Activated CD4-positive, alpha-beta T cell treated with anti-CD3 and anti-CD28 coated beads for 36 hours (primary cell): Measurements from ENCODE around the gene HOXC10. TPM values are rescaled to one million over a fixed set of nuclear protein-coding genes. Genes with fewer than 3 reads are reported as not detected.

Experiments
- ATAC-seq: fragments of 200-7000 bp; cut with Tn5 transposase; one replicate; pipeline ENCODE4 v1.10.0; 2021; ENCODE audit warnings: mild to moderate bottlenecking, moderate library complexity
- CTCF ChIA-PET: fragments of 350-600 bp; sonication (Branson Sonifier 250); formaldehyde crosslinking; loops from one replicate; lab custom pipeline; 2021; ENCODE audit warnings: antibody characterized with exemption; lab: Charles Lee
- POLR2A ChIA-PET: fragments of 350-600 bp; sonication (Branson Sonifier 250); formaldehyde crosslinking; loops from one replicate; lab custom pipeline; 2021; ENCODE audit warnings: antibody characterized with exemption, inconsistent platforms; lab: Charles Lee
- DNase-seq: peaks from one replicate; pipeline ENCODE4 v3.0.0-alpha.2; 2020
- H3K27ac Mint-ChIP-seq: one replicate; pipeline ENCODE4 v1.8.0; 2021; ENCODE audit warnings: mixed read lengths
- H3K27me3 Mint-ChIP-seq: one replicate; pipeline ENCODE4 v1.8.0; 2021; ENCODE audit warnings: mixed read lengths
- H3K36me3 Mint-ChIP-seq: one replicate; pipeline ENCODE4 v1.8.0; 2021; ENCODE audit warnings: low read depth, mixed read lengths
- H3K4me1 Mint-ChIP-seq: one replicate; pipeline ENCODE4 v1.8.0; 2021; ENCODE audit warnings: mixed read lengths
- H3K4me3 Mint-ChIP-seq: one replicate; pipeline ENCODE4 v1.8.0; 2021; ENCODE audit warnings: mild to moderate bottlenecking, moderate library complexity, mixed read lengths
- H3K9me3 Mint-ChIP-seq: one replicate; pipeline ENCODE4 v1.8.0; 2021; ENCODE audit warnings: low read depth, mixed read lengths
- intact Hi-C, 2 experiments: fragments of 100-400 bp; cut with DNase I in 1 of 2; cut with micrococcal nuclease in 1 of 2; formaldehyde crosslinking; loops; one replicate each; pipeline versions ENCODE4 v1.14.2 to v1.15.1; 2022 to 2024; cut with DNase I, micrococcal nuclease
- total RNA-seq, 2 experiments: library from RNA; stranded (reverse); gene quantifications; one replicate each; pipeline ENCODE4 v1.2.3, GENCODE V29; 2021

The HOXC10 gene
- total RNA-seq, 2 experiments from 2014 or later, result not detected

DNA sequence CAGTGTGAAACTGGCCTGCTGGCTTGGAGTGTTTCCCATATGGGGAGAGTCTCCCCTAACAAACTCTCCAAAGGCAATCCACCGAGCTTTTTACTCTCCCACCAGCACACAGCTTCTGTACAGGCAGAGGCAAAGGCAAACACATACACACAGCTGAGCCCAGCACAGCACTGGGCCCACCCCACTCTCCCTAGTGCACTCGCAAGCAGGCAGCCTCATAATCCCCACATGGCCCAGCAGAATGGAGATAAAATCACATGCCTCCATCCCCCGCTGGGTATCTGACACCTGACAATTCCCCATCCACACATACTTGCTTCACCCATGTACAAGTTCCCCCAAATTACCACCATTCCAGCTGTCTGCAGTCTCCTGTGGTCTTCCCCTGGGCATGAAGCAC lies 26.8 kb upstream of the HOXC10 start:
- ChIA-PET CTCF (interaction anchor here (1.1 to 1.4 kb wide), 3 partner anchors 22 to 201 kb away, joined by 3 read pairs; partner anchors contain the start of gene HOXC9), POLR2A (no interaction called here)
- Mint-ChIP-seq H3K4me1 (peaks cover 13% of the 10 kb centered on the region), H3K9me3 (no peaks in the 10 kb centered on the region), H3K4me3 (no peak overlapping the region), H3K27me3 (peaks cover 76% of the 10 kb centered on the region), H3K36me3 (no peaks in the 10 kb centered on the region), H3K27ac (no peak overlapping the region)
- no peak for DNase-seq
- intact Hi-C loops, result loop anchor here in 1 of 2 experiments (5.0 kb wide), 1 partner anchor 94 kb away; the partner anchor contains the start of gene HOXC4
- ATAC-seq, result no peak

DNA sequence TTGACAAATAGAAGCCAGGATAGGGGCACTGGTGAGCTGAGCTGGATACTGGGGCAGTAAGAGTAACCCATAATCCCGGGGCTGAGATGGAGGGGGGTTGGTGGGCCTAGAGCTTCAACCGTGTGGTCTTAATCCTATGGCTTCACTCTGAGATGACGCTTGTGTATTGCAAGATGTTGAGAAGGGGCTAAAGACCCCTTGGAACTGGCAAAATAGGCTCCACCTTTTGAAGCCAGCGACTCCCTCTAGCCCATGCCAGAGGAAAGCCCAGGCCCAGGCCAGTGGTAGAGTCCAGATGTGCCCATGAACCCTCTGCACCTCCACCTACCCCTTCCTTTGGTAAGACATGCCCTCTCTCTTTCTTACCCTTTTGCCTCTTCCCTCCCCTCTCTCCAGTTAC lies 25.6 kb upstream of the HOXC10 start:
- ChIA-PET POLR2A (no interaction called here), CTCF (interaction anchor here (0.5 to 1.7 kb wide), 8 partner anchors 11 to 247 kb away, joined by 3 to 9 read pairs (median 4); partner anchors contain the start of gene HOXC5)
- Mint-ChIP-seq H3K36me3 (no peaks in the 10 kb centered on the region), H3K27ac (no peak overlapping the region), H3K27me3 (peaks cover 75% of the 10 kb centered on the region), H3K4me3 (no peak overlapping the region), H3K9me3 (no peaks in the 10 kb centered on the region), H3K4me1 (peaks cover 17% of the 10 kb centered on the region)
- intact Hi-C loops, result loop anchor here in 1 of 2 experiments (5.0 kb wide), 1 partner anchor 93 kb away; the partner anchor contains the start of gene HOXC4
- DNase-seq, result no peak
- no peak for ATAC-seq

DNA sequence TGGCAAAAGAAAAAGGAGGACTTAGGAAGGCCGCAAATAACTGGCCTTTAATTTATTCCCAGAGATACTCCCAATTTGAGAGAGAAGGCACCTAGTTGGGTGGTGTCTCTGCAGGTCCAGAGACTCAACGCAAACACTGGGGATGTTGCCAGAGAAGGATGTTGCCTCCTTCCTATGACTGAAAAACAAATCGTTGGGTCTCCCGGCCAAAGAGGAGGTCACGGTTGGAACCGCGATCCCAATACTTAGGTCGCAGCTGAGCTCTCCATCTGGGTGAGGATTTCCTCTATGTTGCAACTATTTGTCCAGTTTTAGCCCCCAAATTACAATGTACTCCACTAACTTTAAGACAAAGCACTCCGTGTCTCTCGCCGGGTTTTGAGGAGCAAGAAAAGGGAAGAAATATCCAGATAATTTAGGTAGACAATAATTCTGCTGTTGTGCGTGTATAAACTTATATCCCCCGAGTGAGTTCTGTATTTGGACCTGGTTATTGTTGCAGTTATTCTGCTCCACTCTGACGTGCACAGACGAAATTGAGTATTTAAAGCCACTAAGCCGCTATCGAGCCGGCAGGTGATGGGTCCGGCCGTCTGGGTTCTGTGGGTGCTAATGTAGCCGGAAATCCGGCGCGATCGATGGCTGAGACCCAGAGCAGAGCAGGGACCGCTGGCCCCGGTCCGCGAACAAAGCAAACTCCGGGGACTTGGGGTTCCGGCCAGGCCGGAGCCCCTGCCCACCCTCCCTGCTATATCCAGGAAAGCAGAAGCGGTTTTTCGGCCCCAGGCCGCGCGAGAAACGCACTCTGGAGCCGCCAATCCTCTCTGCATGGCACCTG lies 24.5 kb upstream of the HOXC10 start:
- DNase-seq (no peak), ATAC-seq (no peak)
- no peak overlapping the region for H3K27ac Mint-ChIP-seq
- H3K4me1 Mint-ChIP-seq, result peaks cover 23% of the 10 kb centered on the region
- intact Hi-C loops, result loop anchor here in 1 of 2 experiments (5.0 kb wide), 1 partner anchor 33 kb away; no protein-coding TSS in a partner anchor
- no peaks in the 10 kb centered on the region for H3K36me3 Mint-ChIP-seq
- ChIA-PET POLR2A (no interaction called here), CTCF (interaction anchor here (0.7 to 1.7 kb wide), 3 partner anchors 25 to 72 kb away, joined by 4 to 9 read pairs (median 4); partner anchors contain the start of genes HOXC10 and HOXC5)
- no peak overlapping the region for H3K4me3 Mint-ChIP-seq
- peaks cover 77% of the 10 kb centered on the region for H3K27me3 Mint-ChIP-seq
- H3K9me3 Mint-ChIP-seq, result no peaks in the 10 kb centered on the region

DNA sequence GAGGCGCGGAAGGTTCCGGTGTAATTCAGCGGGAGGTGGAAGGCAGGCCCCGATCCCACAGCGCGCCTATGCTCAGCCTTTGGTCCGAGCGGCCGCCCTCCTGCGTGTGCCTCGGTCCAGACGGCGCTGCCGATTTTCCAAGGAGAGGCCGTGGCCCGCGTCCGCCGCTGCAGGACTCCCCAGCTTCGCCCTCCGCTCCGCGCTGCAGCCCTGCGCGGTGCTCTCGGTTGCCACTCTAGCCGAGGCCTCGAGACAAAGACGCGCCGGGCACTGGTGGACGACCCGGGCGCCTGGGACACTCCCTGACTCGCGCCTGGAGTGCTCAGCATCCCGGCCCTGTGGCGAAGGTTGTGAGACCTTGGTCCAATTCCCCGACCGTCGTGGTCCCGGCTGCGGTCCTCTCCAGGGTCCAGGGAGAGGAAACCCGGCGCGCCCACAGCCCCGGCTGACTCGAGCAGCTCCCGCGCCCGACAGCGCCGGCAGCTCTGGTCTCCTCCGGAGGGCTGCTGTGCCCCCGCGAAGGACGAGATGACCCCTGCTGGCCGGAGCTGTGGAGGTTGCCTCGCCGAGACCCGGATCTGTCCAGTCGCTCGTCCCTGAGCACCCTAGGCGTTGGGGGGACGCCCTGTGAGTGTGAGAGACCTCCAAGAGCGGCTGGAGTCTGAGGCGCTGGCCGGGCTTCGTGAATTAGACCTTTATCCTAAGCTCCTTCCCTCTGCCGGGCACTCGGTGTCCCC lies 23.8 kb upstream of the HOXC10 start:
- Mint-ChIP-seq H3K27me3 (peaks cover 80% of the 10 kb centered on the region), H3K36me3 (no peaks in the 10 kb centered on the region), H3K4me1 (peaks cover 25% of the 10 kb centered on the region), H3K9me3 (no peaks in the 10 kb centered on the region), H3K4me3 (no peak overlapping the region), H3K27ac (no peak overlapping the region)
- intact Hi-C loops, result loop anchor here in 1 of 2 experiments (5.0 kb wide), 1 partner anchor 34 kb away; no protein-coding TSS in a partner anchor
- ATAC-seq (no peak), DNase-seq (no peak)
- ChIA-PET POLR2A (no interaction called here), CTCF (interaction anchor here (0.6 to 1.1 kb wide), 3 partner anchors 15 to 253 kb away, joined by 3 to 4 read pairs (median 3); partner anchors contain the start of gene HOXC10)

DNA sequence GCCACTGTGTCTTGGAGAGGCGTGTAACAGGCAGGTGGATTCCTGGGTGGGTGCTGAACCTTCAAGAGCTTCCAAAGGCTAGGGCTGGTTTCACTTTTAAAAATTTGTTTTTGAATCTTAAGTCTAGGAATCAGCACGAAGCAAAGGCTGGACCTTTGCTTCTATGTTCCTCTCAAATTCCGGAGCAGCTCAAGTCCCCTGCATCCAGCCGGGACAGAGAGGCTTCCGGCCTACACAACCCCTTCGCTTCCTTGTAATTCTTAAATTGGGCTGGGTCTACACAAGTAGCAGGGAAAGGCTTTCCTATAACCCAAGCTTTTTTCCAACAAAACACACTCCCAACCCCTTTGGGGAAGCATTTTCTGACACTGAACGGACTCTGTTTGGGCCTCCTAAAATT lies 21.9 kb upstream of the HOXC10 start:
- DNase-seq (no peak), ATAC-seq (no peak)
- Mint-ChIP-seq H3K9me3 (no peaks in the 10 kb centered on the region), H3K36me3 (no peaks in the 10 kb centered on the region), H3K4me1 (peaks cover 29% of the 10 kb centered on the region), H3K27ac (no peak overlapping the region), H3K4me3 (no peak overlapping the region), H3K27me3 (peaks cover 81% of the 10 kb centered on the region)
- ChIA-PET CTCF (interaction anchor here (0.7 to 1.4 kb wide), 4 partner anchors 9 to 246 kb away, joined by 3 to 6 read pairs (median 3); no protein-coding TSS in a partner anchor), POLR2A (no interaction called here)
- intact Hi-C loops, result loop anchor here in 1 of 2 experiments (5.0 kb wide), 1 partner anchor 36 kb away; no protein-coding TSS in a partner anchor

DNA sequence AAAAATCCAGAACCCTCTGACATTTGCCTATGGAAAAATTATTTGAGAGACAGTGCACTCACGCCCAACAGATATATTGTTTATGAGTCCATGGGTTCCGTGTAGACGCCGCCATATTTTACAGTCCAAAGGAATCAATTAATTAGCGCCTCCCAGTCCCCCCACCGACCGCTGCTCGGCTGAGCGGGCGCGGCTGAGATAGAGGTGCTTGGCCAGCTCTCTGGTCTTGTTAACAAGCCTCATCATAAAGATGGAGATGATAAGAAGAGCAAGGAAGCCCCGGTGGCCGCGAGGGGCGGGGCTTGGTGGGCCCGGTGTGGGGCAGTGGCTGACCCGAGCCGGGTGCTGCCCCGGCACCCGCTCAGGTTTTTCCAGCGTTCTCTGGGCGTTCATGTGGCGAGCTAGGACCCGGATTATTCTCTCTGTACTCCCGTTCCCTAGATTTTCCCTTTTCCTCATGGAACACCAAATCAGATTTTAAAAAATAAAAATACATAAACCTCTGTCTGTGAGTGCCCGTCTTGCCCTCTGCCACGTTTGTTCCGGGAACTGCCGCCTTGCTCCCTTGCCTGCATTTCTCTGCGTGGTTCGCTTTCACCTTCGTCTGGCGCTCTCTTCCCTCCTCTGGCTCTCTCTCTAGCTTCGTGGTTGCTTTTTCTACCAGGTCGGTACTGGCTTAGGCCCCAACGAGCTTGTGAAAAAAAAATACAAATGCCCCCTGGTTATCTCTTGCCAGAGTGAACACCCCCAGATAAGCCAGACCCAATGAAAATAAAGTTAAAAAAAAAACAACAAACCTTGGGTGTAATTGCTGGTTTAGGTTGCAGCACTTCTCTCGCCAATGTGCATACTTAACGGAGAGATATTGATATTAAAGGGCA lies 21.3 kb upstream of the HOXC10 start:
- Mint-ChIP-seq H3K27me3 (peaks cover 81% of the 10 kb centered on the region), H3K27ac (no peak overlapping the region), H3K36me3 (no peaks in the 10 kb centered on the region), H3K4me3 (no peak overlapping the region), H3K4me1 (peaks cover 29% of the 10 kb centered on the region), H3K9me3 (no peaks in the 10 kb centered on the region)
- DNase-seq (no peak), ATAC-seq (no peak)
- ChIA-PET CTCF (interaction anchor here (0.7 to 1.4 kb wide), 5 partner anchors 9 to 246 kb away, joined by 3 to 6 read pairs (median 3); no protein-coding TSS in a partner anchor), POLR2A (no interaction called here)
- intact Hi-C loops, result loop anchor here in 1 of 2 experiments (2.0 to 5.0 kb wide), 2 partner anchors 13 to 36 kb away; no protein-coding TSS in a partner anchor

DNA sequence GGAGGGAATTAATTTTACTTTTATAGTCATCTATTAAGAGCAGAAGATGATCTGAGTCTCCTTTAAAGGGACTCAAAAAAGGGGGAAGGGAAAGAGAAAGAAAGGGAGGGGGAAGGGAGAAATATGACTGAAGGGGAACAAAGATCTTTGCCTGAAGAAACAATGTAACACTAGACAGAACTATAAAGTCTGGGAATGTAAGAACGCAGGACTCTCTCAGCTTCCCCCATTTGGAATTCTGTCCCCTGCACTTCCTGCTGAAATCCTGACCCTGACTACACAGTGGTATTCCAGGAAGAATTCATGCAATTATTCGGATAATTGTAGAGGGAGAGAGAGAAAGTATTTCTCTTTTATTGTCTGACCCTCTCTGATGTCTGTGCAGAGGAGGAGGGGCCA lies 20.6 kb upstream of the HOXC10 start:
- H3K9me3 Mint-ChIP-seq, result no peaks in the 10 kb centered on the region
- H3K27me3 Mint-ChIP-seq, result peaks cover 81% of the 10 kb centered on the region
- ATAC-seq (no peak), DNase-seq (no peak)
- H3K4me3 Mint-ChIP-seq, result no peak overlapping the region
- intact Hi-C loops, result loop anchor here in 1 of 2 experiments (2.0 to 5.0 kb wide), 2 partner anchors 14 to 37 kb away; no protein-coding TSS in a partner anchor
- POLR2A ChIA-PET, result no interaction called here
- no peak overlapping the region for H3K27ac Mint-ChIP-seq
- CTCF ChIA-PET, result interaction anchor here (0.7 to 1.1 kb wide), 3 partner anchors 12 to 245 kb away, joined by 3 to 4 read pairs (median 3); no protein-coding TSS in a partner anchor
- no peaks in the 10 kb centered on the region for H3K36me3 Mint-ChIP-seq
- H3K4me1 Mint-ChIP-seq, result peaks cover 29% of the 10 kb centered on the region

DNA sequence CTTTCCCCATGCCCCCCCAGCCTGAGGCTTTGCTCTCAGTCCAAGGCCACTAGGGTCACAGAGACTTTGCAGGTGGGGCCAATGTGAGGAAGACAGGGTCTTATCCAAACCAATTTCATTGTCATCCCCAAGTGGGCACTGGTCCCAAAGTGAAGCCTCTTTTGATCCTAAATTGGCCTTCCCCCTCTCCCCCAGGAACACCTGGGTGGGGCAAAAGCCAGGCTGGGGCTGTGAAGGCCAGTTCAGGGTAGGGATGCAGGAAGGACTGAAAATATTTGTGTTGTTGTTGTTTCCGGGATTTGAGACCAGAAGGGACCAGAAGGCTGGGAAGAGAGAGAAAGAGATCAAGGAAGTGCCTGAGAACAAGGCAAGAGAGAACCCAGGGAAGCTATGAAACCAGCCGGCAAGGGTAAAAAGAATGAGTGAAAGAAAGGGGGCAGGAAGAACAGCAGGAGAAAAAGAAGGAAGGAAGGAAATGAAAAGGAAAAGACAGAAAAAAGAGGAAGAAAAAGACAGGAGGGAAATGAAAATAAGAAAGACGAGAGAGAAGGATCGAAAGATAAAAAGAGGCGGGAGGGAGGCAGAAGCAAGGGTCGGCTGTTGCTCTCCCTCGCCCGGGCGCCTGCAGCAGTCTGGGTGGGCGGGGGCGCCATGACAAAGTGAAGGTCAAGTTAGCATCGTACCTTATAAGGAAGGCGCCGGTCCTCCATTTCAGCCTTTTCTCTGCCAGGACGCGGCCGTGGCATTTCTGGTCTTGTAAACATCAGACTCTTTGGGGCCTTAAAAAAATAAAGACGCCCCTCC lies 19.5 kb upstream of the HOXC10 start:
- Mint-ChIP-seq H3K4me1 (peaks cover 27% of the 10 kb centered on the region), H3K27me3 (peaks cover 81% of the 10 kb centered on the region), H3K9me3 (no peaks in the 10 kb centered on the region), H3K4me3 (no peak overlapping the region), H3K36me3 (no peaks in the 10 kb centered on the region), H3K27ac (no peak overlapping the region)
- DNase-seq (peak; percentile 45), ATAC-seq (no peak)
- POLR2A ChIA-PET, result no interaction called here
- intact Hi-C loops, result loop anchor here in 1 of 2 experiments (2.0 kb wide), 1 partner anchor 15 kb away; no protein-coding TSS in a partner anchor
- CTCF ChIA-PET, result interaction anchor here (0.5 to 2.3 kb wide), 4 partner anchors 26 to 251 kb away, joined by 3 to 4 read pairs (median 3); no protein-coding TSS in a partner anchor

DNA sequence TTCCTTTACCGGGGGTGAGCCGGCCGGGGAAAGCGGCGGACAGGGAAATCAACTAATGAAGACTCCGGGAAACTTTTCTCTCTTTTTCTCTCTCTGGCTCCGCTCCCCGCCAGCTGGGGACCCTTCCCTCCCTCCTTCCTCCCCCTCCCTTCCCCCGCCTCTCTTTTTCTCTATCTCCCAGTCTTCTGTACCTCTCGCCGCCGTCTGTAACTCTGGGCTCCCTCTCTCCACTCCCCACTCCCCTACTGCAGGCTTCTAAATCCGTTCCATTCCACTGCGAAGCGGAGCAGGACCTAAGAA lies 18.9 kb upstream of the HOXC10 start:
- no peaks in the 10 kb centered on the region for H3K36me3 Mint-ChIP-seq
- CTCF ChIA-PET, result interaction anchor here (0.8 to 2.3 kb wide), 3 partner anchors 16 to 26 kb away, joined by 3 to 4 read pairs (median 3); no protein-coding TSS in a partner anchor
- DNase-seq (no peak), ATAC-seq (no peak)
- no peak overlapping the region for H3K27ac Mint-ChIP-seq
- H3K27me3 Mint-ChIP-seq, result peaks cover 85% of the 10 kb centered on the region
- POLR2A ChIA-PET, result interaction anchor here (0.6 kb wide), 1 partner anchor 62 kb away, joined by 3 read pairs; no protein-coding TSS in a partner anchor
- no peak overlapping the region for H3K4me3 Mint-ChIP-seq
- peaks cover 25% of the 10 kb centered on the region for H3K4me1 Mint-ChIP-seq
- H3K9me3 Mint-ChIP-seq, result no peaks in the 10 kb centered on the region
- intact Hi-C loops, result no loop called here
